Mucosa of descending colon (tissue), 3 donors: ENCODE measurements around the gene OVAAL. TPM values are rescaled to one million over a fixed set of nuclear protein-coding genes. Genes with fewer than 3 reads are reported as not detected.

Experiments
- ATAC-seq: fragments of 200-7000 bp; cut with Tn5 transposase; one replicate; pipeline ENCODE4 v1.9.1; 2020; ENCODE audit warnings: mild to moderate bottlenecking, moderate library complexity
- DNase-seq, 3 donors: peaks; one replicate each; pipeline ENCODE4 v3.0.0-alpha.2; 2020
- H3K36me3 ChIP-seq: fragments of 200-600 bp; one replicate; pipeline ENCODE4 v1.8.0; 2021; ENCODE audit warnings: low read depth, mild to moderate bottlenecking
- H3K4me1 ChIP-seq: fragments of 200-600 bp; one replicate; pipeline ENCODE4 v1.8.0; 2021; ENCODE audit warnings: low read depth, mild to moderate bottlenecking
- H3K4me3 ChIP-seq: fragments of 200-600 bp; one replicate; pipeline ENCODE4 v1.8.0; 2021; ENCODE audit warnings: mild to moderate bottlenecking
- H3K9me3 ChIP-seq: fragments of 200-600 bp; one replicate; pipeline ENCODE4 v1.8.0; 2021; ENCODE audit warnings: mild to moderate bottlenecking
- CTCF ChIP-seq: fragments of 200-600 bp; IDR thresholded peaks from one replicate; pipeline ENCODE4 v1.8.0; 2022; ENCODE audit warnings: antibody characterized with exemption, mild to moderate bottlenecking
- intact Hi-C, 2 donors: fragments of 100-400 bp; cut with DNase I in 1 of 2; cut with micrococcal nuclease in 1 of 2; formaldehyde crosslinking; loops; one replicate each; pipeline versions ENCODE4 v1.11.0 to v1.11.1; 2022; cut with DNase I, micrococcal nuclease
- total RNA-seq, 3 donors: library from RNA; stranded (reverse); fragmentation: NEBNext Ultra II Directional in 2 of 3; extraction: Animal tissue kit (Norgen Biotek cat#: 25700) in 2 of 3; gene quantifications; one replicate each; pipeline versions ENCODE4 v1.2.1 to v1.2.4, GENCODE V29; 2021 to 2023
- donor health status: DM: no; HTN: no; CAD: no; lungs with moderate emphysema.
- donor health status: DM: no; HTN: no; CAD: no.
- donor health status: DM: no; HTN: yes; CAD: no.

Gene OVAAL
- total RNA-seq, 3 donors from 2014 or later = not detected

- Histone ChIP-seq H3K4me1 (no peaks in the 10 kb centered on the region), H3K9me3 (no peaks in the 10 kb centered on the region), H3K36me3 (no peaks in the 10 kb centered on the region), H3K4me3 (no peak overlapping the region)
- TF ChIP-seq CTCF = no peak
- ATAC-seq (no peak), DNase-seq (no peak)
- intact Hi-C loops = no loop called here
Observed at GRCh38 chr1:180521474-180522212, 37.1 kb upstream of the OVAAL start.

DNA sequence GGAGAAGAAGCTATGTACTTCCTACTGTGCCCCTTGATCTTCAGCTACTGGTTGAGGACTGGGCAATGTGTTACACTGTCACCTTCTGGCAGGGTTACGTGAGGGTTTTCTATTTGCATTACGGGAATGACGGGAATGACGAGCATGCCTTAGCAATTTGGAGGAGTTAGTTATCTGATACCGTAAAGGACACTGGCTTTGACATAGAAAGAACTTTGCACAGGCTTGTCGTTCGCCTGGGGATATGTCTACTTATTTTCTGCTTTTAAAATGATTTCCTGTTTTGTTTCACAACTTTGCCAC, 36.6 kb upstream of the OVAAL start:
- Histone ChIP-seq H3K4me1 (no peaks in the 10 kb centered on the region), H3K4me3 (no peak overlapping the region), H3K9me3 (no peaks in the 10 kb centered on the region), H3K36me3 (no peaks in the 10 kb centered on the region)
- ATAC-seq (no peak), DNase-seq (no peak)
- TF ChIP-seq CTCF = no peak
- intact Hi-C loops = no loop called here

- intact Hi-C loops = no loop called here
- no peak for TF ChIP-seq CTCF
- Histone ChIP-seq H3K4me3 (no peak overlapping the region), H3K4me1 (no peaks in the 10 kb centered on the region), H3K9me3 (no peaks in the 10 kb centered on the region), H3K36me3 (no peaks in the 10 kb centered on the region)
- no peak for ATAC-seq
- DNase-seq = no peak
Observed at GRCh38 chr1:180524160-180524914, 34.4 kb upstream of the OVAAL start.

DNA sequence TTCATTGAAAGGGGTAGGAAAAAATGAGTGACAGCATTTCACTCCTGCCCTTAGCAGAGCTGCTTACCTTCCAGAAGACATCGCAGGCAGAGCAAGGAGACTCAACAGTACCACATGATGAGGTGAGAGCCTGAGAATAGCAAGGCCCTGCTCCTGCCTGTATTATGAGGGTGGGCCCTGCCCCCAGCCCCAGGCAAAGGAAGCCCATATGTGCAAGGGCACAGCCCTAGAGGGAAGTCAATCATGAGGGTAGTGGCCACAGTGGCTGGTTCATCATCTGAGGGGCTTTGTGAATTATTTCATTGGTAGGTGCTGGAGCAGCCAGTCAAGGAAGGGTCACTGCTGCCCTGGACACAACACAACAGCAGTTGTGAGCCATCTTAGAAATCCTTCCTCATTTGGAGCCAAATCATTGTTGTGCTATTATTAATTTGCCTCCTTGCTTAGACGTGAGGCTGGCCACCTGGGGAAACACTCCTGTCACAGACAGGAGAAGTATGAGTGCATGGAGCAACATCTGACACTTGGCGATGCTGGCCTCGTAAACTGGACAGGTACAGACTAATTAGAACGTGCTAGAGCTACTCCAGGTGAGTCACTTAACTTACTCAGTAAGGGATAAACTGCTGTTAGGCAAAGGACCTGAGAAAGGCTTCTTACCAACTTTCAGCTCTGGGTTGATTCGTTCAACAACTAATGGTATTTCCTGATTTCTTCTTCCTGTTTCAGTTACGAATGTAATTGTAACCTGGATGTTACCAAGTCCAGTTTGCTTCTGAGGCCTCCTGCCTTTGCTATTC, 33.6 kb upstream of the OVAAL start:
- no peaks in the 10 kb centered on the region for H3K9me3 ChIP-seq
- H3K4me3 ChIP-seq = no peak overlapping the region
- no peaks in the 10 kb centered on the region for H3K4me1 ChIP-seq
- no peak for TF ChIP-seq CTCF
- H3K36me3 ChIP-seq = no peaks in the 10 kb centered on the region
- no peak for ATAC-seq
- intact Hi-C loops = no loop called here
- DNase-seq = no peak

- ATAC-seq = no peak
- no peak for TF ChIP-seq CTCF
- DNase-seq = no peak
- Histone ChIP-seq H3K36me3 (no peaks in the 10 kb centered on the region), H3K4me3 (no peak overlapping the region), H3K9me3 (no peaks in the 10 kb centered on the region), H3K4me1 (no peaks in the 10 kb centered on the region)
- intact Hi-C loops = no loop called here
Observed at GRCh38 chr1:180525715-180526039, 33.1 kb upstream of the OVAAL start.
